ENCODE data around the gene B3GALNT2. TPM values are rescaled to one million over a fixed set of nuclear protein-coding genes. Genes with fewer than 3 reads are reported as not detected.

Gene B3GALNT2
- polyA plus RNA-seq, 3 donors: 8.9 to 11.8 (median 10.4) TPM

DNA sequence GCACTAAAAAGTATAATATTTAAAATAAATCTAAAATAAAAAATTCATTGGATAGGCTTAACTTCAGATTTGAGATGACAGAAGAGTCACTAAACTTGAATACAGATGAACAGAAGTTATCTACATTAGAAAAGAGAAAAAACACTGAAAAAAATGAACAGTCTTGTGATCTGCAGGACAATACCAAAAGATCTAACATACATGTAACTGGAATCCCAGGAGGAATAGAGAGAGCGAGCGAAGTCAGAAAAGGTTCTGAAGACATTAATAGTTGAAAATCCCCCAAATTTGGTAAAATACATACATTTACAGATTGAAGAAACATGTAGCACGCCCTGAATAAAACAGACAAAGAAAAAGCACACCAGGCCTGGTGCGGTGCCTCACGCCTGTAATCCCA lies 21.2 kb downstream of the B3GALNT2 start:
- Histone ChIP-seq H3K9ac (ENCODE audit: insufficient read depth, low read length, poor library complexity, severe bottlenecking) (no peak overlapping the region), H3K9me3 (replicated peaks in 1 of 2; ENCODE audit: control insufficient read depth in 1 of 2, insufficient read depth in 1 of 2, low read length in 2 of 2) (peaks cover 0 to 2% of the 10 kb centered on the region in 2 donors), H3K36me3 (replicated peaks in 1 of 2; ENCODE audit: control insufficient read depth in 1 of 2, insufficient read depth in 2 of 2, low read length in 2 of 2) (peaks cover 30 to 88% of the 10 kb centered on the region in 2 donors), H3K4me3 (replicated peaks in 1 of 3; ENCODE audit: low read depth in 2 of 3, low read length in 3 of 3) (no peak overlapping the region), H3K4me1 (ENCODE audit: control insufficient read depth in 1 of 2, insufficient read depth in 2 of 2, low read length in 2 of 2) (no peaks in the 10 kb centered on the region), H4K20me1 (ENCODE audit: insufficient read depth, low read length) (no peaks in the 10 kb centered on the region), H3K79me2 (ENCODE audit: insufficient read depth, low read length) (no peaks in the 10 kb centered on the region), H3K4me2 (replicated peaks; ENCODE audit: extremely low read depth, low read length, poor library complexity, severe bottlenecking) (no peak overlapping the region), H3K27ac (ENCODE audit: low read depth in 1 of 2, low read length in 2 of 2) (no peak overlapping the region), H2AFZ (ENCODE audit: insufficient read depth, low read depth, low read length, poor library complexity, severe bottlenecking) (no peak overlapping the region), H3K27me3 (ENCODE audit: control insufficient read depth in 2 of 2, insufficient read depth in 2 of 2, low read length in 2 of 2) (no peaks in the 10 kb centered on the region)
- DNase-seq: no peak
- intact Hi-C loops (cut with micrococcal nuclease): no loop called here
- Mint-ChIP-seq H3K36me3 (peaks cover 59 to 71% of the 10 kb centered on the region in 2 donors), H3K27ac (no peak overlapping the region), H3K4me1 (no peaks in the 10 kb centered on the region), H3K9me3 (peaks cover 0 to 5% (median 0%) of the 10 kb centered on the region in 7 donors), H3K4me3 (no peak overlapping the region), H3K27me3 (ENCODE audit: low read depth in 3 of 3) (no peaks in the 10 kb centered on the region)
- no peak for TF ChIP-seq CTCF (IDR thresholded peaks at IDR 0.05)
- no CpG with 5 or more reads among the region's 5 CpGs for WGBS (ENCODE audit: insufficient coverage)

- H3K36me3 Mint-ChIP-seq: peaks cover 37 to 63% of the 10 kb centered on the region in 2 donors
- no peak overlapping the region for H3K4me3 Mint-ChIP-seq
- no peaks in the 10 kb centered on the region for H3K9me3 Mint-ChIP-seq
- Histone ChIP-seq H3K27ac (ENCODE audit: low read depth in 1 of 2, low read length in 2 of 2) (no peak overlapping the region), H3K4me1 (ENCODE audit: control insufficient read depth in 1 of 2, insufficient read depth in 2 of 2, low read length in 2 of 2) (no peaks in the 10 kb centered on the region), H3K36me3 (replicated peaks in 1 of 2; ENCODE audit: control insufficient read depth in 1 of 2, insufficient read depth in 2 of 2, low read length in 2 of 2) (peaks cover 0 to 80% of the 10 kb centered on the region in 2 donors), H3K27me3 (ENCODE audit: control insufficient read depth in 2 of 2, insufficient read depth in 2 of 2, low read length in 2 of 2) (no peaks in the 10 kb centered on the region), H3K4me3 (replicated peaks in 1 of 3; ENCODE audit: low read depth in 2 of 3, low read length in 3 of 3) (no peak overlapping the region), H3K79me2 (ENCODE audit: insufficient read depth, low read length) (no peaks in the 10 kb centered on the region), H4K20me1 (ENCODE audit: insufficient read depth, low read length) (no peaks in the 10 kb centered on the region), H3K9ac (ENCODE audit: insufficient read depth, low read length, poor library complexity, severe bottlenecking) (no peak overlapping the region), H3K9me3 (replicated peaks in 1 of 2; ENCODE audit: control insufficient read depth in 1 of 2, insufficient read depth in 1 of 2, low read length in 2 of 2) (no peaks in the 10 kb centered on the region), H2AFZ (ENCODE audit: insufficient read depth, low read depth, low read length, poor library complexity, severe bottlenecking) (no peak overlapping the region), H3K4me2 (replicated peaks; ENCODE audit: extremely low read depth, low read length, poor library complexity, severe bottlenecking) (no peak overlapping the region)
- H3K4me1 Mint-ChIP-seq: no peaks in the 10 kb centered on the region
- no peak for DNase-seq
- no peak for TF ChIP-seq CTCF (IDR thresholded peaks at IDR 0.05)
- 100% methylated on average over 1 of the region's 1 CpG for WGBS (ENCODE audit: insufficient coverage)
- no peak overlapping the region for H3K27ac Mint-ChIP-seq
- no peaks in the 10 kb centered on the region for H3K27me3 Mint-ChIP-seq (ENCODE audit: low read depth in 3 of 3)
- intact Hi-C loops (cut with micrococcal nuclease): no loop called here
Observed at GRCh38 chr1:235473806-235474205, 30.4 kb downstream of the B3GALNT2 start.

Data from CD14-positive monocyte (primary cell).